CD4-positive, alpha-beta T cell (primary cell): ENCODE results near the gene TECPR1. TPM values are rescaled to one million over a fixed set of nuclear protein-coding genes. Genes with fewer than 3 reads are reported as not detected.

Experiments
- ATAC-seq: fragments of 200-7000 bp; cut with Tn5 transposase; one replicate; pipeline ENCODE4 v1.10.0; 2022; ENCODE audit warnings: mild to moderate bottlenecking; ENCODE audit not compliant: poor library complexity
- CTCF ChIA-PET: fragments of 350-600 bp; sonication (Branson Sonifier 250); formaldehyde crosslinking; loops from one replicate; lab custom pipeline; 2021; ENCODE audit warnings: antibody characterized with exemption, inconsistent platforms; lab: Charles Lee
- POLR2A ChIA-PET: fragments of 350-600 bp; sonication (Branson Sonifier 250); formaldehyde crosslinking; loops from one replicate; lab custom pipeline; 2021; ENCODE audit warnings: antibody characterized with exemption, inconsistent platforms; lab: Charles Lee
- DNase-seq, 14 experiments: peaks; one replicate each; pipeline ENCODE4 v3.0.0-alpha.2; 2013 to 2020; ENCODE audit warnings: mixed read lengths in 2 of 14
- H3K27ac ChIP-seq, 2 donors: one replicate each; pipeline versions ENCODE4 v1.5.1 to v1.7.0; 2013; ENCODE audit warnings: low read length in 2 of 2, low read depth in 1 of 2, mild to moderate bottlenecking in 1 of 2
- H3K27me3 ChIP-seq, 2 experiments: 1 replicate in 1 of 2; 2 replicates in 1 of 2; pipeline versions ENCODE4 v1.6.1 to v1.7.0; 2013; ENCODE audit warnings: low read length in 2 of 2, control low read depth in 1 of 2, mild to moderate bottlenecking in 1 of 2, moderate library complexity in 1 of 2; ENCODE audit not compliant: insufficient read depth in 2 of 2, control insufficient read depth in 1 of 2
- H3K36me3 ChIP-seq: one replicate; pipeline ENCODE4 v1.6.1; 2013; ENCODE audit warnings: low read length, control low read depth; ENCODE audit not compliant: insufficient read depth
- H3K4me1 ChIP-seq: one replicate; pipeline ENCODE4 v1.6.1; 2013; ENCODE audit warnings: low read length, control low read depth; ENCODE audit not compliant: insufficient read depth
- H3K4me3 ChIP-seq: one replicate; pipeline ENCODE4 v1.5.1; 2013; ENCODE audit warnings: mild to moderate bottlenecking, low read length, moderate library complexity
- H3K9me3 ChIP-seq, 2 experiments: 1 replicate in 1 of 2; 2 replicates in 1 of 2; pipeline versions ENCODE4 v1.6.1 to v1.7.0; 2013; ENCODE audit warnings: low read length in 2 of 2, mild to moderate bottlenecking in 2 of 2, control low read depth in 1 of 2, moderate library complexity in 1 of 2; ENCODE audit not compliant: control insufficient read depth in 1 of 2, insufficient read depth in 1 of 2
- H3K27ac Mint-ChIP-seq: one replicate; pipeline ENCODE4 v1.8.0; 2020; ENCODE audit warnings: mixed read lengths
- H3K27me3 Mint-ChIP-seq: one replicate; pipeline ENCODE4 v1.8.0; 2021; ENCODE audit warnings: mixed read lengths
- H3K36me3 Mint-ChIP-seq: one replicate; pipeline ENCODE4 v1.8.0; 2021; ENCODE audit warnings: low read depth, mixed read lengths
- H3K4me1 Mint-ChIP-seq: one replicate; pipeline ENCODE4 v1.8.0; 2021; ENCODE audit warnings: low read depth, mixed read lengths
- H3K4me3 Mint-ChIP-seq: one replicate; pipeline ENCODE4 v1.8.0; 2020; ENCODE audit warnings: mild to moderate bottlenecking, mixed read lengths
- H3K9me3 Mint-ChIP-seq: one replicate; pipeline ENCODE4 v1.8.0; 2020; ENCODE audit warnings: mixed read lengths
- intact Hi-C, 2 experiments: fragments of 100-400 bp; cut with DNase I in 1 of 2; cut with micrococcal nuclease in 1 of 2; formaldehyde crosslinking; loops; one replicate each; pipeline versions ENCODE4 v1.15.1 to v1.9.0; 2023 to 2025; cut with DNase I, micrococcal nuclease
- total RNA-seq, 174 experiments: library from RNA in 2 of 174; stranded (reverse) in 2 of 174; gene quantifications; one replicate each; pipeline ENCODE4 v1.2.3 and lab custom pipeline; 2021 to 2026
- TF ChIP-seq, protein P1 (sequence below): fragments of 200-600 bp; IDR thresholded peaks from one replicate; pipeline ENCODE4 v1.8.0; 2022; ENCODE audit warnings: antibody characterized with exemption, mild to moderate bottlenecking

TECPR1 gene
- total RNA-seq, 2 experiments from 2014 or later: 85.9 to 90.4 TPM

DNA sequence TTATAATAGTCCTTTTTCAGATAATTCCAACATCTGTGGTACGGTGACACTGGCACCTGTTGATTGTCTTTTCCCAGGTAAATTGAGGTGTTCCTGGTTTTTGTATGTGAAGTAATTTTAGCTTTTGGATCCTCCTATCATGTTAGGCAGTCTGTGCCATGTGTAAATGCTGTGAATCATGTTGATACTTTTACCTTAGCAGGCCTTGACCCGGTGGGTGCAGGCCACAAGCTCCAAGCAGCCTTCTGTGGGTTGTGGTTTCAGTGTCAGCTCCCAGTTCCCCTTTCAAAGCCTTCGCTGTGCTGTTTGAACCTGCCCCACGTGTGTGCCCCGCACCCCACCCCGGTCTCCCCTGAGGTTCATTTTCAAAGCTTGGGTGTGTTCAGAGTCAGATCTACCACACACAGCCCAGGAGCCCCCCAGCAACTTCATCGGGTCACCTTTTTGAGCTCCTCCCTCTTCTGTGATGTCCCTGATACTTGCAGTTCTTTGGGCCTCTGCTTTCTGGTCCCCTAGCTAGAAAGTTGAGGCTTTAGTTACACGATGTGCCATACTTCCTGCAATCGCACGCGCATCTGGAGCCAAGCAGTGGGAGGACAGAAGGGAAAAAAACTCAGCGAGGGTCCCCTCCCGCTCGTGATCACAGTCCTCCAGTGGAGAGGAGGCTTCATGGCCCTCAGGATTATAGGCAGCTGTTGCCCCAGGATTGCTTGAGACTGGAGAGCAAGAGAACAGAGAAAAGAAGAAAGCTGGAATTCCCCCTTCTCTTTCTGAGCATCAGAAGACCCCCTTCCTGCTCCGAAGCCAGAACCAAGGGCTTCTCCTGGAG, 49.5 kb downstream of the TECPR1 start:
- Mint-ChIP-seq H3K36me3 (peaks cover 72% of the 10 kb centered on the region), H3K9me3 (no peaks in the 10 kb centered on the region), H3K27me3 (no peaks in the 10 kb centered on the region), H3K4me1 (peaks cover 61% of the 10 kb centered on the region), H3K4me3 (peak overlapping the region; percentile 76), H3K27ac (peak overlapping the region; percentile 80)
- DNase-seq: peak; percentile 33 to 77 (median 60)
- Histone ChIP-seq H3K4me1 (peaks cover 36% of the 10 kb centered on the region), H3K4me3 (peak overlapping the region; percentile 25), H3K9me3 (peaks cover 0 to 8% of the 10 kb centered on the region in 2 experiments), H3K36me3 (peaks cover 31% of the 10 kb centered on the region), H3K27ac (peak overlapping the region; percentile 24 to 40), H3K27me3 (no peaks in the 10 kb centered on the region)
- ChIA-PET POLR2A (interaction anchor here (0.6 to 4.6 kb wide), 7 partner anchors 9 to 78 kb away, joined by 3 to 62 read pairs (median 4); partner anchors contain the start of genes BHLHA15 and TECPR1), CTCF (interaction anchor here (0.9 to 1.8 kb wide), 3 partner anchors 17 to 198 kb away, joined by 3 to 5 read pairs (median 4); partner anchors contain the start of gene BAIAP2L1)
- TF ChIP-seq, protein P1, sequence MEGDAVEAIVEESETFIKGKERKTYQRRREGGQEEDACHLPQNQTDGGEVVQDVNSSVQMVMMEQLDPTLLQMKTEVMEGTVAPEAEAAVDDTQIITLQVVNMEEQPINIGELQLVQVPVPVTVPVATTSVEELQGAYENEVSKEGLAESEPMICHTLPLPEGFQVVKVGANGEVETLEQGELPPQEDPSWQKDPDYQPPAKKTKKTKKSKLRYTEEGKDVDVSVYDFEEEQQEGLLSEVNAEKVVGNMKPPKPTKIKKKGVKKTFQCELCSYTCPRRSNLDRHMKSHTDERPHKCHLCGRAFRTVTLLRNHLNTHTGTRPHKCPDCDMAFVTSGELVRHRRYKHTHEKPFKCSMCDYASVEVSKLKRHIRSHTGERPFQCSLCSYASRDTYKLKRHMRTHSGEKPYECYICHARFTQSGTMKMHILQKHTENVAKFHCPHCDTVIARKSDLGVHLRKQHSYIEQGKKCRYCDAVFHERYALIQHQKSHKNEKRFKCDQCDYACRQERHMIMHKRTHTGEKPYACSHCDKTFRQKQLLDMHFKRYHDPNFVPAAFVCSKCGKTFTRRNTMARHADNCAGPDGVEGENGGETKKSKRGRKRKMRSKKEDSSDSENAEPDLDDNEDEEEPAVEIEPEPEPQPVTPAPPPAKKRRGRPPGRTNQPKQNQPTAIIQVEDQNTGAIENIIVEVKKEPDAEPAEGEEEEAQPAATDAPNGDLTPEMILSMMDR: no peak
- intact Hi-C loops: loop anchor here in 1 of 2 experiments (2.0 kb wide), 1 partner anchor 48 kb away; no protein-coding TSS in a partner anchor
- ATAC-seq: peak; percentile 92

DNA sequence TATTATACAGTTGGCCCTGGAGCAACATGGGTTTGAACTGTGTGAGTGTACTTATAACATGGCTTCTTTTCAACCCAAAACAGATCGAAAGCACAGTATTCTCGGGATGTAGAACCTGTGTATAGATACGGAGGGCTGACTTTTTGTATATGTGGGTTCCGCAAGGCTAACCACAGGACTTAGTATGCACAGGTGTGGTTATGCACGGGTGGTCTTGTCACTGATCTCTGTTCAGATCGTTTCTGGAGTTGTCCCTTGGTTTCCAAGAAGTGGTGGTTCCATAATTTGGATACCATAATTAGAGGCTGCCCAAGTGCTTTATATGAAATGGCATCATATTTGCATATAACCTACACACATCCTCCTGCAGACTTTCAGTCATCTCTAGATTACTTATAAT, 51.7 kb downstream of the TECPR1 start:
- DNase-seq (no peak), ATAC-seq (no peak)
- H3K27ac Mint-ChIP-seq: peak overlapping the region; percentile 80

DNA sequence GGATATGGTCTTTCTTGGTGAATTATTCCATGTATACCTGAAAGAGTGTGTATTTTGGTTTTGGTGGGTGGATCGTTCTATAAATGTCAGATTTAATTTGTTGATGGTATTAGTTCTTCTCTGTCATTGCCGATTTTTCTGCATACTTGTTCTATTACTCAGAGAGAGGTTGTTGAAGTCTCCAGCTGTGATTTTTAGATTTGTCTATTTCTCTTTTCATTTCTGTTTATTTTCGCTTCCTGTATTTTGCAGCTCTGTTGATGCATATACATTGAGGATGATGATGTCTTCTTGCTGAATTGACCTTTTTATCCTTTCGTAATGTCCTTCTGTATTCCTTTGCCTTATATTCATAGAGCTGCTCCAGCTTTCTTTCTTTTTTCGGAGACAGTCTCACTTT, 52.9 kb downstream of the TECPR1 start:
- H3K27ac Mint-ChIP-seq: no peak overlapping the region
- Histone ChIP-seq H3K27me3 (no peaks in the 10 kb centered on the region), H3K4me3 (no peak overlapping the region), H3K4me1 (peaks cover 30% of the 10 kb centered on the region), H3K9me3 (peaks cover 0 to 8% of the 10 kb centered on the region in 2 experiments), H3K27ac (no peak overlapping the region), H3K36me3 (peaks cover 18% of the 10 kb centered on the region)
- no peak overlapping the region for H3K4me3 Mint-ChIP-seq
- ATAC-seq: no peak
- no peaks in the 10 kb centered on the region for H3K27me3 Mint-ChIP-seq
- TF ChIP-seq, protein P1: no peak
- intact Hi-C loops: no loop called here
- peaks cover 61% of the 10 kb centered on the region for H3K4me1 Mint-ChIP-seq
- H3K9me3 Mint-ChIP-seq: no peaks in the 10 kb centered on the region
- no peak for DNase-seq
- POLR2A ChIA-PET: interaction anchor here (1.2 kb wide), 1 partner anchor 52 kb away, joined by 3 read pairs; no protein-coding TSS in a partner anchor
- H3K36me3 Mint-ChIP-seq: peaks cover 72% of the 10 kb centered on the region
- CTCF ChIA-PET: no interaction called here

More for the DNA sequence above, 51.7 kb downstream of the TECPR1 start:
- H3K9me3 ChIP-seq: peaks cover 0 to 8% of the 10 kb centered on the region in 2 experiments
- H3K27ac ChIP-seq: no peak overlapping the region
- peaks cover 69% of the 10 kb centered on the region for H3K4me1 Mint-ChIP-seq
- no peak overlapping the region for H3K4me3 ChIP-seq
- peaks cover 19% of the 10 kb centered on the region for H3K36me3 ChIP-seq
- H3K27me3 ChIP-seq: no peaks in the 10 kb centered on the region
- H3K4me3 Mint-ChIP-seq: peak overlapping the region; percentile 1
- intact Hi-C loops: no loop called here
- peaks cover 71% of the 10 kb centered on the region for H3K36me3 Mint-ChIP-seq
- ChIA-PET CTCF (interaction anchor here (1.4 kb wide), 1 partner anchor 32 kb away, joined by 3 read pairs; no protein-coding TSS in a partner anchor), POLR2A (no interaction called here)
- no peaks in the 10 kb centered on the region for H3K9me3 Mint-ChIP-seq
- TF ChIP-seq, protein P1: no peak
- no peaks in the 10 kb centered on the region for H3K27me3 Mint-ChIP-seq
- H3K4me1 ChIP-seq: peaks cover 36% of the 10 kb centered on the region
